Testis (tissue), 3 donors: Measurements from ENCODE around the gene FZD2. TPM values are rescaled to one million over a fixed set of nuclear protein-coding genes. Genes with fewer than 3 reads are reported as not detected.

Source experiments
- DNase-seq: peaks from one replicate; pipeline ENCODE4 v3.0.0-alpha.2; 2019
- H3K27ac ChIP-seq, 2 donors: fragments of 200-600 bp; sonication (generic); one replicate each; pipeline ENCODE4 v1.5.1; 2019
- H3K27me3 ChIP-seq: fragments of 200-600 bp; sonication (generic); one replicate; pipeline ENCODE4 v1.5.1; 2019
- H3K36me3 ChIP-seq: fragments of 200-600 bp; sonication (generic); one replicate; pipeline ENCODE4 v1.5.1; 2017; ENCODE audit warnings: low read depth; ENCODE audit errors: missing control alignments
- H3K4me1 ChIP-seq: fragments of 200-600 bp; sonication (generic); one replicate; pipeline ENCODE4 v1.5.1; 2019
- H3K4me3 ChIP-seq, 2 donors: fragments of 200-600 bp; sonication (generic); one replicate each; pipeline ENCODE4 v1.5.1; 2017 to 2019
- H3K9me3 ChIP-seq: fragments of 200-600 bp; sonication (generic); one replicate; pipeline ENCODE4 v1.5.1; 2017
- POLR2A ChIP-seq: fragments of 450-650 bp; IDR thresholded peaks from one replicate; pipeline ENCODE4 v1.6.1; 2017; ENCODE audit warnings: antibody characterized with exemption, mild to moderate bottlenecking, moderate library complexity
- WGBS, 2 donors: methylation state at CpG; one replicate each; pipeline ENCODE4 v1.1.5; 2018; 5-methylcytosine and 5-hydroxymethylcytosine counted together
- intact Hi-C: fragments of 100-400 bp; cut with DNase I; formaldehyde crosslinking; loops from one replicate; pipeline ENCODE4 v1.15.1; 2023; ENCODE audit warnings: low total_unique reads
- polyA plus RNA-seq: library from polyadenylated mRNA; stranded (reverse); fragments of 350-450 nt; fragmentation: Illumina TruSeq; extraction: RNeasy Lipid Tissue Mini Kit (QIAGEN cat#74804); gene quantifications from one replicate; pipeline ENCODE4 v1.2.3, GENCODE V29; 2014; ENCODE audit warnings: low read depth, low replicate concordance; ENCODE audit not compliant: insufficient read depth
- total RNA-seq, 2 donors: library from RNA; depleted of rRNA; stranded (reverse); fragments of >200 nt; gene quantifications; one replicate each; pipeline ENCODE4 v1.2.3, GENCODE V29; 2016
- TF ChIP-seq, protein P1 (sequence below), 3 experiments: fragments of 450-650 bp in 2 of 3; fragments of 200-600 bp in 1 of 3; sonication (generic) in 1 of 3; IDR thresholded peaks; one replicate each; pipeline ENCODE4 v1.5.1; 2016 to 2019; ENCODE audit warnings: antibody characterized with exemption in 3 of 3, mild to moderate bottlenecking in 2 of 3, moderate library complexity in 1 of 3

FZD2 gene
- total and polyA plus RNA-seq, 3 donors from 2014 or later = 4.2 to 9.1 (median 6.1) TPM

DNA sequence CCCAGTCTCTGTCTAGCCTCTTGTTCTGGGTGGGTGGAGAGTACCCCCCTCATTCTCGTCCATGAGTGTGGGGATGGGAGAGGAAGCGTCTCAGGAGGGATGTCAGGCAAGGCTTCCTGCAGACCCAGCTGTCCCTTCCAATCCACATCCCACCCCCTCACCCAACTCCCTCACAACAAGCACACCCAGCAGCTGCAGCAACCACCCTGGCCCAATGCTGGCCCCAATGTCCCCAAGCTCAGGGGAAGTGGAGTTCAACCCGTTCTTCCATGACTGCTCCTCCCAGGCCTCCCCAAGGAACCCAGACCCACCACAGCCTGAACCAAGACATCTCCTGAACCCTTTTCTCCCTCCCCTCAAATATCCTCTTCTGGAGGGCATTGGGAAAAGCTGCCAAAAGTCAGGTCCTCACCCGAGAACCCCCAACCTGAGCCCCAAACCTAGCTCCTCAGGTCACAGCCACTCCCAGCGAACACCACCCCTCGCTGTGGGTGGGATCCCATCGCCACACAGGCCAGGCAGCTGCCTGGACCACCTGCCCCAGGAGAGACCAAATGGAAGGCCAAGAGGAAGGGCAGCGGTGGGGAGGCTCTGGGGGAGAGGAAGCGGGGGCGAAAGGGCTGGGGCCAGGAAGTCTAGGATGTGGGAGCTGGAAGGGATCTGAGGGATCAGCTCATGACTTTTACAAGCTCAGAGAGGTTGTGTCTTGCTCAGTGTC is 47.6 kb downstream of the FZD2 start:
- intact Hi-C loops = no loop called here
- Histone ChIP-seq H3K36me3 (no peaks in the 10 kb centered on the region), H3K4me1 (peaks cover 7% of the 10 kb centered on the region), H3K27ac (no peak overlapping the region), H3K9me3 (no peaks in the 10 kb centered on the region), H3K4me3 (no peak overlapping the region), H3K27me3 (no peaks in the 10 kb centered on the region)
- TF ChIP-seq POLR2A = no peak
- TF ChIP-seq, protein P1, sequence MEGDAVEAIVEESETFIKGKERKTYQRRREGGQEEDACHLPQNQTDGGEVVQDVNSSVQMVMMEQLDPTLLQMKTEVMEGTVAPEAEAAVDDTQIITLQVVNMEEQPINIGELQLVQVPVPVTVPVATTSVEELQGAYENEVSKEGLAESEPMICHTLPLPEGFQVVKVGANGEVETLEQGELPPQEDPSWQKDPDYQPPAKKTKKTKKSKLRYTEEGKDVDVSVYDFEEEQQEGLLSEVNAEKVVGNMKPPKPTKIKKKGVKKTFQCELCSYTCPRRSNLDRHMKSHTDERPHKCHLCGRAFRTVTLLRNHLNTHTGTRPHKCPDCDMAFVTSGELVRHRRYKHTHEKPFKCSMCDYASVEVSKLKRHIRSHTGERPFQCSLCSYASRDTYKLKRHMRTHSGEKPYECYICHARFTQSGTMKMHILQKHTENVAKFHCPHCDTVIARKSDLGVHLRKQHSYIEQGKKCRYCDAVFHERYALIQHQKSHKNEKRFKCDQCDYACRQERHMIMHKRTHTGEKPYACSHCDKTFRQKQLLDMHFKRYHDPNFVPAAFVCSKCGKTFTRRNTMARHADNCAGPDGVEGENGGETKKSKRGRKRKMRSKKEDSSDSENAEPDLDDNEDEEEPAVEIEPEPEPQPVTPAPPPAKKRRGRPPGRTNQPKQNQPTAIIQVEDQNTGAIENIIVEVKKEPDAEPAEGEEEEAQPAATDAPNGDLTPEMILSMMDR (IDR thresholded peaks at IDR 0.05) = no peak
- DNase-seq = no peak
- 83 to 89% methylated on average over 9 to 10 of the region's 10 CpGs for WGBS, 2 donors

DNA sequence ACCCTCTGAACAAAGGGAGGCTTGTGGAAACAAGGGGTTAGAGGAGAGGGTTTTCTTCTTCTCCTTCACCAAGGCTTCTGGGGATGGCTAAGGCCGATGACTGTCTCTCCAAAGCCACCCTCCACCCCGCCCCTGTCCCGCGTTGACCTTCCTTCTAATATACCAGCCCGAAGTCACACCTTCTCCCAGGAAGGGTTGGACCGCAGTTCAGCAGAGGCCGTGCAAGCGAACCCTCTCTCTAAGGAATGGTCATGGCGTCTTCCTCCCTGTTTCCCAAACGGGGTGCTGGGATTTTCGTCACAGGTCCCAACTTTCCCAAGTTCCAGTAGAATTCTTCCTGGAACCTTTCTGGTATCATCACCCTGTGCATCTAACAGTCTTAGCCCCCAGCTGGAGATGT is 49.4 kb downstream of the FZD2 start:
- no peaks in the 10 kb centered on the region for H3K27me3 ChIP-seq
- 96 to 97% methylated on average over 11 of the region's 11 CpGs for WGBS, 2 donors
- no peak for DNase-seq
- no peak for TF ChIP-seq POLR2A
- TF ChIP-seq, protein P1 (IDR thresholded peaks at IDR 0.05) = no peak
- no peaks in the 10 kb centered on the region for H3K36me3 ChIP-seq
- H3K27ac ChIP-seq = no peak overlapping the region
- peaks cover 7% of the 10 kb centered on the region for H3K4me1 ChIP-seq
- intact Hi-C loops = no loop called here
- no peaks in the 10 kb centered on the region for H3K9me3 ChIP-seq
- H3K4me3 ChIP-seq = no peak overlapping the region

DNA sequence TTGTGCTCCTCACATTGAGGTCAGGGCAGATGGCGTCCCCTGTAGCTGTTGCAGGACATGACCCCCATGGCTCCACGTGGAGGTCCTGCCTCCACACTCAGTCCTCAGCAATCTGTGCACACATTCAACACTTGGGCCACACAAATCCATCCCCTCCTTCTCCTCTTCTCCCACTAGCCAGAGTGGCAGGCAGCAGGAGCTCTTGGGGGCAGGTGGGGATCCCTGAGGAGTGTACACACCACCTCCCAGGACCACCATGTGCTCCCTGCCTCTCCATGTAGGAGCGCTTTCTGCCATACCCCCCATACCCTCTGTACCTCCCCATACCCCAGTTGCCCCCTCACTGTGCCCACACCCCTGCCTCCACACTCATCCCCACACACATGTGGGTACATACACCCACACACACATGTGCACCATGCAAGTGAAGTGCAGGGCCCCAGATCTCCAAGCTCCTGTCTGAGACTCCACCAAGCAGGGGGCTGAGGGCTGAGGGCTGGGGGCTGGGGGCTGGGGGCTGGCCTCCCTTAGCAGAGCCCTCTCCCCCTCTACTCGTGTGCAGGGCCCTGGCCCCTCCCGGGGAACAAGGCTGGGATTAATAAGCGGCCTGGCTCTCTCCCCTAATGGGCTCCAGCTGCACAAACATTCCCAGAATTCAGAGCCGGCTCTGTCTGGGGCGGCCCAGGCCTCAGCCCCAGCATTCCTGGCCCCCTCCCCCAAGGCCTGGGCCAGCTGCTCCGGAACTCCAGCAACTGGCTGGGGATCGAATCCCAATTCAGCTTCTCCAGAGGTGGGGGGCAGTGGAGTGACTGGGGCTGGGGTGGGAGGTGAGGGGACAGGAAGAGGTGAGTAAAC is 50.8 kb downstream of the FZD2 start:
- Histone ChIP-seq H3K4me1 (peaks cover 7% of the 10 kb centered on the region), H3K27me3 (no peaks in the 10 kb centered on the region), H3K27ac (no peak overlapping the region), H3K9me3 (no peaks in the 10 kb centered on the region), H3K36me3 (no peaks in the 10 kb centered on the region), H3K4me3 (no peak overlapping the region)
- 39 to 59% methylated on average over 6 to 10 of the region's 10 CpGs for WGBS, 2 donors
- no peak for TF ChIP-seq POLR2A
- TF ChIP-seq, protein P1 (IDR thresholded peaks at IDR 0.05) = no peak
- intact Hi-C loops = no loop called here
- DNase-seq = no peak

DNA sequence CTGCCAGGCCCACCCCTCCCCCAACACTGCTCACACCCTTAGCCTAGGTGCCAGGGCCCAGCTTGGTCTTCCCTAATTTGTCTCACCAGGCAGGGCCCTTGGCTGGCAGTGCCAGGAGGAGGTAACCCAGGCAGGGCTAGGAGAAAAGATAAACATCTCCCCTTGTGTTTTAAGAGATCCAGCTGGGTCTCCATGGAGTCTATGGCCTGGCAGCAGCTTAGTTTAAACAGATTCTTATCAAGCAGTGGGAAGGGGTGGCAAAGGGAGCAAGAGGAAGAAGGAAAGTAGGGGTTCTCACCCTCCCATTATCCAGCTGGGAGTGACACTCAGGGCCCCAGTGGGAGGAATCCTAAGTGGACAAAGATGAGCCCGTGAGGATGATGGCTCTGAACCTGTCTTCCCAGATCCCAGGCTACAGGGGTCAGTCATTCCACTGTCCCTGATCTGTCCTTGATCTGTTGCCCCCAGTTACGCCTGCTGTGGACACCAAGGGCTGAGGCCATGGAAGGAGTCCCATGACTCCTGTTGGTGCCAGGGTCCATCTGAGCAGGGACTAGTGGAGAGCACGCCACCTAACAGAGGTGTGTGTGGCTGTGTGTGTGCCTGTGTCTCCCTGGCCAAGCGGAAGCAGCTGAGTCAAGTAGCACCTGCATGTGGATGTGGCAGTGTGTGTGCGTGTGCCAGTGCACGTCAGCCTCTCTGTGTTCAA is 51.6 kb downstream of the FZD2 start:
- no peaks in the 10 kb centered on the region for H3K36me3 ChIP-seq
- H3K27me3 ChIP-seq = no peaks in the 10 kb centered on the region
- no peaks in the 10 kb centered on the region for H3K9me3 ChIP-seq
- no peak overlapping the region for H3K27ac ChIP-seq
- no peak overlapping the region for H3K4me3 ChIP-seq
- intact Hi-C loops = no loop called here
- no peak for DNase-seq
- 84 to 88% methylated on average over 6 of the region's 6 CpGs for WGBS, 2 donors
- no peak for TF ChIP-seq POLR2A
- TF ChIP-seq, protein P1 (IDR thresholded peaks at IDR 0.05) = no peak
- peaks cover 7% of the 10 kb centered on the region for H3K4me1 ChIP-seq
